HG02870 (cell line): ENCODE measurements around the gene KHK.

ENCODE experiments used
- ATAC-seq: cut with Tn5 transposase; IDR thresholded peaks from one replicate; pipeline ENCODE4 v1.9.1; 2021; ENCODE audit warnings: mild to moderate bottlenecking, moderate library complexity; ENCODE audit not compliant: unreplicated experiment

Gene KHK

GRCh38 chr2:27126252-27126710 lies 39.7 kb downstream of the KHK start:
- ATAC-seq, result no peak

- ATAC-seq, result no peak
These were observed 41.5 kb downstream of the KHK start for GRCh38 chr2:27127883-27128667.

- no peak for ATAC-seq
These were observed 42.3 kb downstream of the KHK start for GRCh38 chr2:27128668-27129571.

GRCh38 chr2:27130396-27130795 lies 43.8 kb downstream of the KHK start:
- no peak for ATAC-seq

- no peak for ATAC-seq
These were observed 44.9 kb downstream of the KHK start for GRCh38 chr2:27131429-27131828.

GRCh38 chr2:27133195-27133875 lies 46.8 kb downstream of the KHK start:
- no peak for ATAC-seq

GRCh38 chr2:27133905-27134780 lies 47.6 kb downstream of the KHK start, which contains the start of gene PREB:
Gene PREB (minus strand): TSS chr2:27134636. CDS start chr2:27134421, 215 bp downstream.
- peak; percentile 90 for ATAC-seq

- no peak for ATAC-seq
These were observed 48.4 kb downstream of the KHK start for GRCh38 chr2:27134781-27135477.

- no peak for ATAC-seq
These were observed 48.9 kb downstream of the KHK start for GRCh38 chr2:27135478-27135955.

- no peak for ATAC-seq
These were observed 50.2 kb downstream of the KHK start for GRCh38 chr2:27136751-27137150.

GRCh38 chr2:27137322-27137935 lies 50.9 kb downstream of the KHK start:
- ATAC-seq, result no peak

- no peak for ATAC-seq
These were observed 51.5 kb downstream of the KHK start for GRCh38 chr2:27138111-27138510.

- no peak for ATAC-seq
These were observed 52.7 kb downstream of the KHK start, which contains the start of gene PRR30 for GRCh38 chr2:27139310-27139709. Gene PRR30 (minus strand): TSS chr2:27139410. CDS start chr2:27138329, 1,081 bp downstream.

- ATAC-seq, result no peak
These were observed 56.7 kb downstream of the KHK start for GRCh38 chr2:27143285-27143684.

- ATAC-seq, result no peak
These were observed 59.1 kb downstream of the KHK start for GRCh38 chr2:27145682-27146081.

- no peak for ATAC-seq
These were observed 61.4 kb downstream of the KHK start for GRCh38 chr2:27147935-27148334.

- ATAC-seq, result no peak
These were observed 62.3 kb downstream of the KHK start, which contains the start of gene TCF23 for GRCh38 chr2:27148801-27149439. Gene TCF23 (plus strand): TSS chr2:27149004. CDS start chr2:27149134, 130 bp downstream.
